GM12878 (cell line): Measurements from ENCODE around the gene PTPRB. TPM values are rescaled to one million over a fixed set of nuclear protein-coding genes. Genes with fewer than 3 reads are reported as not detected.

ENCODE experiments used
- ATAC-seq: fragments of 200-7000 bp; cut with Tn5 transposase; 3 replicates; pipeline ENCODE4 v1.9.1; 2020; ENCODE audit warnings: mild to moderate bottlenecking, moderate library complexity
- BruUV-seq: library from RNA; stranded (reverse); fragments of 400-500 nt; replicated peaks from 2 replicates; lab custom pipeline; 2021; lab: Mats Ljungman, UMichigan
- CTCF ChIA-PET: fragments of 300-600 bp; sonication (Branson Sonifier 250); formaldehyde crosslinking; extraction: SDS; loops from one replicate; lab custom pipeline; 2021; ENCODE audit warnings: inconsistent platforms; lab: Yijun Ruan, JAX
- POLR2A ChIA-PET: fragments of 350-600 bp; formaldehyde crosslinking; extraction: SDS; loops from one replicate; lab custom pipeline; 2021; ENCODE audit warnings: inconsistent platforms; lab: Charles Lee
- RAD21 ChIA-PET: fragments of 300-600 bp; sonication (Branson Sonifier 250); formaldehyde crosslinking; loops from one replicate; lab custom pipeline; 2023; ENCODE audit warnings: antibody characterized with exemption; ENCODE audit not compliant: unreplicated experiment; lab: Charles Lee
- SMC1A ChIA-PET: fragments of 300-600 bp; sonication (Branson Sonifier 250); formaldehyde crosslinking; loops from one replicate; lab custom pipeline; 2023; ENCODE audit not compliant: unreplicated experiment, uncharacterized antibody; lab: Charles Lee
- DNase-seq: peaks from one replicate; pipeline ENCODE4 v3.0.0-alpha.2; 2011; ENCODE audit warnings: low read depth, low spot score
- FAIRE-seq: peaks from 3 replicates; lab custom pipeline; 2011; peaks lifted over from hg19 to GRCh38; lab: Jason Lieb, UNC
- H2AFZ ChIP-seq: 2 replicates; pipeline ENCODE4 v1.6.0; 2011; ENCODE audit warnings: low read depth, low read length, control low read depth; ENCODE audit not compliant: control insufficient read depth
- H3K27ac ChIP-seq: 2 replicates; pipeline ENCODE4 v1.5.1; 2011; ENCODE audit warnings: control low read depth; ENCODE audit not compliant: control insufficient read depth, insufficient read depth
- H3K27me3 ChIP-seq, 2 experiments: replicated peaks in 1 of 2; 2 replicates each; pipeline versions ENCODE4 v1.6.0 to v1.6.1; 2011; ENCODE audit warnings: low read length in 1 of 2; ENCODE audit not compliant: control insufficient read depth in 2 of 2, insufficient read depth in 2 of 2
- H3K36me3 ChIP-seq, 2 experiments: 2 replicates each; pipeline ENCODE4 v1.5.1; 2011; ENCODE audit warnings: low read length in 1 of 2; ENCODE audit not compliant: control insufficient read depth in 2 of 2, insufficient read depth in 2 of 2
- H3K4me1 ChIP-seq: 2 replicates; pipeline ENCODE4 v1.6.1; 2011; ENCODE audit warnings: mild to moderate bottlenecking, low read length, moderate library complexity, mixed read lengths; ENCODE audit not compliant: control insufficient read depth, insufficient read depth
- H3K4me2 ChIP-seq: 2 replicates; pipeline ENCODE4 v1.6.0; 2011; ENCODE audit warnings: control low read depth; ENCODE audit not compliant: control insufficient read depth, insufficient read depth
- H3K4me3 ChIP-seq: fragments of 200-600 bp; sonication (generic); 2 replicates; pipeline ENCODE4 v1.5.1; 2016
- H3K79me2 ChIP-seq: 2 replicates; pipeline ENCODE4 v1.6.0; 2011; ENCODE audit warnings: low read length; ENCODE audit not compliant: control insufficient read depth, insufficient read depth
- H3K9ac ChIP-seq: 2 replicates; pipeline ENCODE4 v1.8.0; 2011; ENCODE audit warnings: low read length, control low read depth, mixed read lengths; ENCODE audit not compliant: control insufficient read depth, insufficient read depth
- H3K9me3 ChIP-seq: replicated peaks from 3 replicates; pipeline ENCODE4 v1.5.1; 2011; ENCODE audit warnings: mild to moderate bottlenecking, low read length; ENCODE audit not compliant: control insufficient read depth, insufficient read depth
- H4K20me1 ChIP-seq: 2 replicates; pipeline ENCODE4 v1.6.0; 2011; ENCODE audit not compliant: control insufficient read depth, insufficient read depth
- E4F1 ChIP-seq: fragments of 450-650 bp; IDR thresholded peaks from 2 replicates; pipeline ENCODE4 v1.6.1; 2018; ENCODE audit warnings: borderline replicate concordance, mild to moderate bottlenecking; ENCODE audit not compliant: partially characterized antibody
- HDGF ChIP-seq: fragments of 450-650 bp; IDR thresholded peaks from 2 replicates; pipeline ENCODE4 v1.6.1; 2016; ENCODE audit warnings: antibody characterized with exemption
- IRF3 ChIP-seq: fragments of 450-650 bp; IDR thresholded peaks from 2 replicates; pipeline ENCODE4 v1.6.1; 2014; ENCODE audit warnings: mild to moderate bottlenecking
- JUNB ChIP-seq: IDR thresholded peaks from 2 replicates; pipeline ENCODE4 v1.6.1; 2016; ENCODE audit warnings: antibody characterized with exemption, mild to moderate bottlenecking
- JUND ChIP-seq: IDR thresholded peaks from 2 replicates; pipeline ENCODE4 v1.6.1; 2012; ENCODE audit warnings: low read depth, mild to moderate bottlenecking, low read length, improper control_type of control experiment, moderate library complexity
- MEF2A ChIP-seq: IDR thresholded peaks from 2 replicates; pipeline ENCODE4 v1.6.1; 2011; ENCODE audit warnings: low read depth, mild to moderate bottlenecking, low read length, moderate library complexity; ENCODE audit not compliant: insufficient read depth
- NFYB ChIP-seq: IDR thresholded peaks from 2 replicates; pipeline ENCODE4 v1.6.1; 2011; ENCODE audit warnings: low read depth, mild to moderate bottlenecking, low read length, improper control_type of control experiment, moderate library complexity; ENCODE audit not compliant: insufficient read depth
- NR2F1 ChIP-seq: fragments of 450-650 bp; conservative IDR thresholded peaks from 2 replicates; pipeline ENCODE4 v1.6.1; 2017; ENCODE audit warnings: mild to moderate bottlenecking
- POLR2AphosphoS5 ChIP-seq: IDR thresholded peaks from 2 replicates; pipeline ENCODE4 v1.6.1; 2011; ENCODE audit warnings: mild to moderate bottlenecking, low read length, inconsistent platforms
- RFX5 ChIP-seq: IDR thresholded peaks from 2 replicates; pipeline ENCODE4 v1.6.1; 2011; ENCODE audit warnings: low read depth, low read length, improper control_type of control experiment
- TAF1 ChIP-seq: IDR thresholded peaks from 2 replicates; pipeline ENCODE4 v1.6.1; 2011; ENCODE audit warnings: mild to moderate bottlenecking, low read depth, low read length, borderline replicate concordance
- ZSCAN29 ChIP-seq: fragments of 450-650 bp; IDR thresholded peaks from 2 replicates; pipeline ENCODE4 v1.6.1; 2017; ENCODE audit warnings: mild to moderate bottlenecking, moderate library complexity
- WGBS: methylation state at CpG from one replicate; pipeline ENCODE4 v1.1.6; 2016; ENCODE audit warnings: low lambda C conversion rate; ENCODE audit not compliant: insufficient replicate concordance, insufficient coverage; ENCODE audit errors: missing lambda C conversion rate; 5-methylcytosine and 5-hydroxymethylcytosine counted together
- in situ Hi-C: fragments of 300-500 bp; cut with MboI; formaldehyde crosslinking; loops from 9 replicates; pipeline ENCODE4 v1.14.3; 2018; ENCODE audit warnings: mixed read lengths
- intact Hi-C: fragments of 100-400 bp; cut with micrococcal nuclease; formaldehyde crosslinking; loops from one replicate; pipeline ENCODE4 v1.14.2; 2022; ENCODE audit not compliant: unreplicated experiment
- polyA plus RNA-seq, 11 experiments: library from polyadenylated mRNA; depleted of rRNA in 4 of 11; unstranded in 6 of 11; stranded (reverse) in 5 of 11; fragments of >200 nt; fragmentation: Nextera tagmentation in 4 of 11; fragmentation: Illumina TruSeq in 1 of 11; extraction: Ambion mirVana in 4 of 11; extraction: Trizol in 1 of 11; gene quantifications; 1 replicate in 1 of 11; 2 replicates in 10 of 11; pipeline versions ENCODE4 v1.2.1 to v1.2.3, GENCODE V29; 2011 to 2016; ENCODE audit warnings: inconsistent platforms in 2 of 11, missing spikeins in 2 of 11, low read depth in 1 of 11
- total RNA-seq, 4 experiments: library from RNA; depleted of rRNA in 3 of 4; stranded (reverse); fragments of >200 nt in 3 of 4; fragmentation: Illumina TruSeq in 1 of 4; extraction: Trizol in 1 of 4; gene quantifications; 2 replicates each; pipeline versions ENCODE4 v1.2.1 to v1.2.3, GENCODE V29; 2013 to 2021
- TF ChIP-seq, protein P1 (sequence below): fragments of 450-650 bp; IDR thresholded peaks from 2 replicates; pipeline ENCODE4 v1.6.1; 2017; ENCODE audit warnings: mild to moderate bottlenecking, low read depth, inconsistent platforms; ENCODE audit not compliant: poor library complexity, severe bottlenecking
- TF ChIP-seq, protein P2 (sequence below): fragments of 150-350 bp; IDR thresholded peaks from 2 replicates; pipeline ENCODE4 v1.6.1; 2014; ENCODE audit warnings: mild to moderate bottlenecking, low read depth, low read length

Gene PTPRB
- total and polyA plus RNA-seq, 10 of the 15 experiments (the other 5 are each of a cell fraction or from before 2014, with no cell fraction given) = 0.03 to 0.35 (median 0.05) TPM

GRCh38 chr12:70581208-70581607, 56.0 kb downstream of the PTPRB start:
- ATAC-seq (peak; percentile 40), DNase-seq (no peak), FAIRE-seq (no peak)
- no peak overlapping the region; the same call in 1 of the 2 replicates for H2AFZ ChIP-seq
- POLR2A ChIA-PET = no interaction called here
- intact Hi-C loops = no loop called here
- no peaks in the 10 kb centered on the region for H3K36me3 ChIP-seq
- H3K4me2 ChIP-seq = no peak overlapping the region
- no peaks in the 10 kb centered on the region for H3K9me3 ChIP-seq
- no peak overlapping the region for H3K4me3 ChIP-seq
- no TSS peak for BruUV-seq
- H4K20me1 ChIP-seq = no peaks in the 10 kb centered on the region
- CTCF ChIA-PET = interaction anchor here (1.0 to 2.1 kb wide), 6 partner anchors 9 to 701 kb away, joined by 3 to 12 read pairs (median 4); no protein-coding TSS in a partner anchor
- no peaks in the 10 kb centered on the region for H3K27me3 ChIP-seq
- TF ChIP-seq, protein P1, sequence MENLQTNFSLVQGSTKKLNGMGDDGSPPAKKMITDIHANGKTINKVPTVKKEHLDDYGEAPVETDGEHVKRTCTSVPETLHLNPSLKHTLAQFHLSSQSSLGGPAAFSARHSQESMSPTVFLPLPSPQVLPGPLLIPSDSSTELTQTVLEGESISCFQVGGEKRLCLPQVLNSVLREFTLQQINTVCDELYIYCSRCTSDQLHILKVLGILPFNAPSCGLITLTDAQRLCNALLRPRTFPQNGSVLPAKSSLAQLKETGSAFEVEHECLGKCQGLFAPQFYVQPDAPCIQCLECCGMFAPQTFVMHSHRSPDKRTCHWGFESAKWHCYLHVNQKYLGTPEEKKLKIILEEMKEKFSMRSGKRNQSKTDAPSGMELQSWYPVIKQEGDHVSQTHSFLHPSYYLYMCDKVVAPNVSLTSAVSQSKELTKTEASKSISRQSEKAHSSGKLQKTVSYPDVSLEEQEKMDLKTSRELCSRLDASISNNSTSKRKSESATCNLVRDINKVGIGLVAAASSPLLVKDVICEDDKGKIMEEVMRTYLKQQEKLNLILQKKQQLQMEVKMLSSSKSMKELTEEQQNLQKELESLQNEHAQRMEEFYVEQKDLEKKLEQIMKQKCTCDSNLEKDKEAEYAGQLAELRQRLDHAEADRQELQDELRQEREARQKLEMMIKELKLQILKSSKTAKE = peak; percentile 29
- TF ChIP-seq HDGF = no peak
- TF ChIP-seq NFYB = no peak
- no peak for TF ChIP-seq ZSCAN29
- no peak for TF ChIP-seq E4F1
- TF ChIP-seq, protein P2, sequence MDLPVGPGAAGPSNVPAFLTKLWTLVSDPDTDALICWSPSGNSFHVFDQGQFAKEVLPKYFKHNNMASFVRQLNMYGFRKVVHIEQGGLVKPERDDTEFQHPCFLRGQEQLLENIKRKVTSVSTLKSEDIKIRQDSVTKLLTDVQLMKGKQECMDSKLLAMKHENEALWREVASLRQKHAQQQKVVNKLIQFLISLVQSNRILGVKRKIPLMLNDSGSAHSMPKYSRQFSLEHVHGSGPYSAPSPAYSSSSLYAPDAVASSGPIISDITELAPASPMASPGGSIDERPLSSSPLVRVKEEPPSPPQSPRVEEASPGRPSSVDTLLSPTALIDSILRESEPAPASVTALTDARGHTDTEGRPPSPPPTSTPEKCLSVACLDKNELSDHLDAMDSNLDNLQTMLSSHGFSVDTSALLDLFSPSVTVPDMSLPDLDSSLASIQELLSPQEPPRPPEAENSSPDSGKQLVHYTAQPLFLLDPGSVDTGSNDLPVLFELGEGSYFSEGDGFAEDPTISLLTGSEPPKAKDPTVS = no peak
- TF ChIP-seq JUND = no peak
- no peak for TF ChIP-seq JUNB
- TF ChIP-seq RFX5 = no peak
- TF ChIP-seq MEF2A = 0 out of 2 replicates have a peak, but pooled peaks have one; percentile 26
- TF ChIP-seq IRF3 = no peak
- TF ChIP-seq NR2F1 = no peak
- TF ChIP-seq TAF1 = no peak
- TF ChIP-seq POLR2AphosphoS5 = no peak
- in situ Hi-C loops = no loop called here
- H3K27ac ChIP-seq = no peak overlapping the region
- no peak overlapping the region for H3K9ac ChIP-seq
- no peaks in the 10 kb centered on the region for H3K79me2 ChIP-seq
- H3K4me1 ChIP-seq = no peaks in the 10 kb centered on the region
- SMC1A ChIA-PET = interaction anchor here (0.6 to 1.2 kb wide), 4 partner anchors 171 to 702 kb away, joined by 3 to 4 read pairs (median 3); no protein-coding TSS in a partner anchor
- 20% methylated on average over 1 of the region's 1 CpG for WGBS
- RAD21 ChIA-PET = interaction anchor here (2.7 kb wide), 1 partner anchor 680 kb away, joined by 9 read pairs; no protein-coding TSS in a partner anchor
